Right lobe of liver (tissue), 6 donors: ENCODE data around the gene HBS1L. TPM values are rescaled to one million over a fixed set of nuclear protein-coding genes. Genes with fewer than 3 reads are reported as not detected.

Source experiments
- ATAC-seq, 4 donors: fragments of 200-7000 bp; cut with Tn5 transposase; one replicate each; pipeline ENCODE4 v1.9.1; 2020; ENCODE audit warnings: mild to moderate bottlenecking in 4 of 4, moderate library complexity in 4 of 4
- DNase-seq, 3 donors: peaks; one replicate each; pipeline ENCODE4 v3.0.0-alpha.2; 2020
- H3K27ac ChIP-seq, 3 donors: fragments of 200-600 bp; one replicate each; pipeline ENCODE4 v1.8.0; 2022
- H3K27me3 ChIP-seq, 2 donors: fragments of 200-600 bp; one replicate each; pipeline ENCODE4 v1.8.0; 2022
- H3K36me3 ChIP-seq, 4 donors: fragments of 200-600 bp; sonication (generic) in 1 of 4; one replicate each; pipeline versions ENCODE4 v1.5.1 to v1.8.0; 2017 to 2022; ENCODE audit warnings: control low read depth in 1 of 4
- H3K4me1 ChIP-seq, 4 donors: fragments of 200-600 bp; sonication (generic) in 1 of 4; one replicate each; pipeline versions ENCODE4 v1.5.1 to v1.8.0; 2017 to 2022; ENCODE audit warnings: control low read depth in 1 of 4
- H3K4me3 ChIP-seq, 3 donors: fragments of 200-600 bp; one replicate each; pipeline ENCODE4 v1.8.0; 2022
- H3K9me3 ChIP-seq, 4 donors: fragments of 200-600 bp; sonication (generic) in 1 of 4; one replicate each; pipeline versions ENCODE4 v1.5.1 to v1.8.0; 2017 to 2022; ENCODE audit warnings: control low read depth in 1 of 4
- CTCF ChIP-seq, 4 donors: fragments of 200-600 bp in 3 of 4; fragments of 450-650 bp in 1 of 4; IDR thresholded peaks; one replicate each; pipeline versions ENCODE4 v1.5.1 to v1.8.0; 2016 to 2022; ENCODE audit warnings: antibody characterized with exemption in 4 of 4, mild to moderate bottlenecking in 2 of 4
- POLR2A ChIP-seq: fragments of 450-650 bp; IDR thresholded peaks from one replicate; pipeline ENCODE4 v1.6.1; 2017; ENCODE audit warnings: antibody characterized with exemption, mild to moderate bottlenecking
- WGBS: methylation state at CpG from one replicate; pipeline ENCODE4 v1.1.6; 2018; ENCODE audit warnings: low coverage, low lambda C conversion rate; ENCODE audit not compliant: insufficient coverage; ENCODE audit errors: missing lambda C conversion rate; 5-methylcytosine and 5-hydroxymethylcytosine counted together
- intact Hi-C, 2 donors: fragments of 100-400 bp; cut with DNase I; formaldehyde crosslinking; loops; one replicate each; pipeline versions ENCODE4 v1.11.2 to v1.14.1; 2022
- total RNA-seq, 6 experiments: library from RNA; depleted of rRNA in 2 of 6; stranded (reverse); fragments of >200 nt in 2 of 6; fragmentation: NEBNext Ultra II Directional in 3 of 6; extraction: Animal tissue kit (Norgen Biotek cat#: 25700) in 3 of 6; gene quantifications; one replicate each; pipeline versions ENCODE4 v1.1.0 to v1.2.4, GENCODE V29; 2016 to 2023
- donor health status: DM: no; HTN: yes; CAD: no.
- donor health status: DM: no; HTN: no; CAD: no.
- donor health status: DM: no; HTN: no; CAD: no.
- donor health status: DM: no; HTN: yes; CAD: no.
- donor health status: DM: no; HTN: yes; CAD: no.

The HBS1L gene
- total RNA-seq, 6 experiments from 2014 or later, result 31.8 to 47.2 (median 37.1) TPM

DNA sequence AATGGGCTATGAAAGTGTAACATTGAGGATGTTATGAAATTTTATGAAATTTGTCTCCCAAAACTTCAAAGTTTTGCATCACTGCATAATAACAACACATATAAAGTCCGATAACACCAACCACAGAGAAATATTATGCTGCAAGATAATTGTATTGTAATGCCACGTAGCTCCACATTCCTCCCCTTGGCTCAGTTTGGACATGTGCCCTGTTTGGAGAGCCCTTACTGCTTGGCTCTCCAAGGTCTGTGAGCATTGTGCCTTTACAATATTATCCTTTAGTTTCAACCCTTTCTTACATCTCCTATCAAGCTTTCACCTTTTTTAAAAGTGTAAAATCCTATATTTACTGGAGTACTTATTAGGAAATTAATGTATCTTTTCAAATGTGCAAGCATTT lies 10.8 kb downstream of the HBS1L start:
- peaks cover 0 to 17% (median 1%) of the 10 kb centered on the region in 4 donors for H3K36me3 ChIP-seq
- ATAC-seq (no peak), DNase-seq (no peak)
- 75% methylated on average over 2 of the region's 2 CpGs for WGBS
- H3K4me1 ChIP-seq, result no peaks in the 10 kb centered on the region
- no peak overlapping the region for H3K4me3 ChIP-seq
- TF ChIP-seq POLR2A, result no peak
- no peak for TF ChIP-seq CTCF (IDR thresholded peaks at IDR 0.05)
- no peaks in the 10 kb centered on the region for H3K27me3 ChIP-seq
- H3K9me3 ChIP-seq, result no peaks in the 10 kb centered on the region
- H3K27ac ChIP-seq, result no peak overlapping the region
- intact Hi-C loops, result no loop called here

DNA sequence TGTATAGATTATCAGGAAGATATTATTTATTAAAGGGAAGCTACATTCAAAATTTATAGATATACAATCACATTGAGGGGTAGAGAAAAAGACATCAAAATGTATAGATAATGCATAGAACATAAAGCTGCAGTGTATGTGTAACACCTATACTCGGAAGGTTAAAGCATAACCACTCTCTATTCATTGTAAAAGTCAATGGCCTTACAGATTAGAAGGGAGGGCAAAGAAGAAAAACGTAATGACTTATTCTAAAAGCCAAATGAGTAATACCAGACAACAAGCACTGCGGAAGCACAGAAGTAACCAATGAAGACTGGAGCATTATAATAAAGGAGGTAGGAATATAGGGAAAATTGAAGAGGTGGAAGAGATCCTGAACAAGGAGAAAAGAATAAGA lies 11.3 kb downstream of the HBS1L start:
- Histone ChIP-seq H3K36me3 (peaks cover 0 to 17% (median 1%) of the 10 kb centered on the region in 4 donors), H3K27me3 (no peaks in the 10 kb centered on the region), H3K4me3 (no peak overlapping the region), H3K27ac (no peak overlapping the region), H3K9me3 (no peaks in the 10 kb centered on the region), H3K4me1 (no peaks in the 10 kb centered on the region)
- WGBS, result 83% methylated on average over 3 of the region's 3 CpGs
- ATAC-seq (no peak), DNase-seq (no peak)
- no peak for TF ChIP-seq CTCF (IDR thresholded peaks at IDR 0.05)
- no peak for TF ChIP-seq POLR2A
- intact Hi-C loops, result no loop called here

- ATAC-seq (no peak), DNase-seq (no peak)
- TF ChIP-seq POLR2A (no peak), CTCF (IDR thresholded peaks at IDR 0.05) (no peak)
- H3K9me3 ChIP-seq, result no peaks in the 10 kb centered on the region
- peaks cover 0 to 8% (median 1%) of the 10 kb centered on the region in 4 donors for H3K36me3 ChIP-seq
- no peaks in the 10 kb centered on the region for H3K27me3 ChIP-seq
- no peak overlapping the region for H3K4me3 ChIP-seq
- no peak overlapping the region for H3K27ac ChIP-seq
- intact Hi-C loops, result no loop called here
- 74% methylated on average over 2 of the region's 2 CpGs for WGBS
- peaks cover 0 to 21% (median 0%) of the 10 kb centered on the region in 4 donors for H3K4me1 ChIP-seq
These were observed 16.3 kb downstream of the HBS1L start for GRCh38 chr6:135038335-135038734.

DNA sequence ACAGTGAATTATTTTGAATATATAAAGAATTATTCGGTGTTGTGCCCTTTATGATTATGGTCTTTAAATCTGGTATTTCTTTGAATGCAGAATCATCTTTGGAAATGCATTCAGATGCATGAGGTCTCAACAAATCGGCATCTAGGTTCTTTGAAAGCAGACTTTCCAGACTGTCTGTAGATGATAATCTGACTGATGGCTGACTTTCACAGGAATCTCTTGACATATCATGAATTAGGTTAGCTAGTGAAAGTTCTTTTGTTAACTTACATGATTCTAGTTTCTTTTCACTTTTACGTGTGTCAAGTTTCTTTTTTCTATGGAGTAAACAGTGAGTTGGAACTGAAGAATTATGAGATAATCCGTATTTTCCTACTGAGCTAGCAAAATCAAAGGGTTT lies 17.1 kb downstream of the HBS1L start:
- H3K27me3 ChIP-seq, result no peaks in the 10 kb centered on the region
- ATAC-seq, result peak in 3 of 4 donors; percentile 21 to 24 (median 22)
- no peak for DNase-seq
- intact Hi-C loops, result no loop called here
- no peaks in the 10 kb centered on the region for H3K9me3 ChIP-seq
- peak overlapping the region in 2 of 3 donors; percentile 61 to 63 for H3K27ac ChIP-seq
- H3K4me1 ChIP-seq, result peaks cover 0 to 28% (median 4%) of the 10 kb centered on the region in 4 donors
- TF ChIP-seq CTCF (IDR thresholded peaks at IDR 0.05) (no peak), POLR2A (no peak)
- 33% methylated on average over 4 of the region's 4 CpGs for WGBS
- peaks cover 0 to 8% (median 1%) of the 10 kb centered on the region in 4 donors for H3K36me3 ChIP-seq
- no peak overlapping the region for H3K4me3 ChIP-seq
